ENCODE measurements around the gene ACSF3. TPM values are rescaled to one million over a fixed set of nuclear protein-coding genes. Genes with fewer than 3 reads are reported as not detected.
"Not testable (repeated sequence)": the region's sequence is repeated elsewhere in the genome, so short reads cannot be mapped to it uniquely, and the experiment has no call there.

The ACSF3 gene
- total and polyA plus RNA-seq, 4 experiments from 2014 or later = 30.4 to 71.2 (median 50.0) TPM

- H3K4me3 ChIP-seq (ENCODE audit: low read length in 2 of 2) = no peak overlapping the region
These were observed 97.6 kb downstream of the ACSF3 start for GRCh38 chr16:89191033-89191900.

GRCh38 chr16:89191901-89192185 lies 98.2 kb downstream of the ACSF3 start:
- Mint-ChIP-seq H3K9me3 (peaks cover 0 to 8% (median 0%) of the 10 kb centered on the region in 8 donors), H3K27me3 (peaks cover 0 to 1% of the 10 kb centered on the region in 2 donors), H3K4me3 (no peak overlapping the region), H3K4me1 (peaks cover 0 to 23% (median 3%) of the 10 kb centered on the region in 4 donors), H3K36me3 (no peaks in the 10 kb centered on the region), H3K27ac (no peak overlapping the region)
- H3K9me3 ChIP-seq (ENCODE audit: control insufficient read depth in 1 of 2, low read length in 2 of 2) = no peaks in the 10 kb centered on the region
- no peaks in the 10 kb centered on the region for H3K4me1 ChIP-seq (ENCODE audit: insufficient read depth, low read length)
- CTCF ChIA-PET (ENCODE audit: partially characterized antibody) = no interaction called here
- peak in 1 of 5 donors; percentile 45 for DNase-seq
- H3K27me3 ChIP-seq (ENCODE audit: insufficient read depth, low read length) = no peaks in the 10 kb centered on the region
- H3K36me3 ChIP-seq (ENCODE audit: insufficient read depth, low read length) = no peaks in the 10 kb centered on the region
- H3K27ac ChIP-seq (ENCODE audit: low read depth, low read length) = no peak overlapping the region
- intact Hi-C loops (cut with micrococcal nuclease) = loop anchor here (1.0 to 2.0 kb wide), 2 partner anchors 9 to 77 kb away; no protein-coding TSS in a partner anchor
- POLR2A ChIA-PET (ENCODE audit: partially characterized antibody) = no interaction called here
- no peak overlapping the region for H3K4me3 ChIP-seq (ENCODE audit: low read length in 2 of 2)

More at GRCh38 chr16:89191033-89191900, 97.6 kb downstream of the ACSF3 start:
- no peak overlapping the region for H3K27ac ChIP-seq (ENCODE audit: low read depth, low read length)
- H3K27me3 ChIP-seq (ENCODE audit: insufficient read depth, low read length) = no peaks in the 10 kb centered on the region
- H3K36me3 ChIP-seq (ENCODE audit: insufficient read depth, low read length) = no peaks in the 10 kb centered on the region
- no peaks in the 10 kb centered on the region for H3K36me3 Mint-ChIP-seq
- H3K4me1 Mint-ChIP-seq = peaks cover 0 to 23% (median 3%) of the 10 kb centered on the region in 4 donors
- peaks cover 0 to 8% (median 0%) of the 10 kb centered on the region in 8 donors for H3K9me3 Mint-ChIP-seq
- DNase-seq = peak in 1 of 5 donors; percentile 36
- no peaks in the 10 kb centered on the region for H3K9me3 ChIP-seq (ENCODE audit: control insufficient read depth in 1 of 2, low read length in 2 of 2)
- intact Hi-C loops (cut with micrococcal nuclease) = no loop called here
- H3K4me3 Mint-ChIP-seq = peak overlapping the region in 7 of 8 donors; percentile 9 to 62 (median 49)
- H3K4me1 ChIP-seq (ENCODE audit: insufficient read depth, low read length) = no peaks in the 10 kb centered on the region
- CTCF ChIA-PET (ENCODE audit: partially characterized antibody) = no interaction called here
- peaks cover 0 to 1% of the 10 kb centered on the region in 2 donors for H3K27me3 Mint-ChIP-seq
- POLR2A ChIA-PET (ENCODE audit: partially characterized antibody) = interaction anchor here (0.7 kb wide), 1 partner anchor 397 kb away, joined by 3 read pairs; no protein-coding TSS in a partner anchor
- peak overlapping the region in 4 of 7 donors; percentile 51 to 97 (median 72) for H3K27ac Mint-ChIP-seq

GRCh38 chr16:89192186-89192955 lies 98.7 kb downstream of the ACSF3 start:
- H3K4me1 ChIP-seq (ENCODE audit: insufficient read depth, low read length); H3K4me3 Mint-ChIP-seq; H3K27ac Mint-ChIP-seq; CTCF ChIA-PET (ENCODE audit: partially characterized antibody); H3K27ac ChIP-seq (ENCODE audit: low read depth, low read length); H3K9me3 Mint-ChIP-seq; H3K27me3 ChIP-seq (ENCODE audit: insufficient read depth, low read length); H3K4me3 ChIP-seq (ENCODE audit: low read length in 2 of 2); H3K27me3 Mint-ChIP-seq; H3K36me3 Mint-ChIP-seq; H3K36me3 ChIP-seq (ENCODE audit: insufficient read depth, low read length); H3K9me3 ChIP-seq (ENCODE audit: control insufficient read depth in 1 of 2, low read length in 2 of 2): not testable (repeated sequence)
- POLR2A ChIA-PET (ENCODE audit: partially characterized antibody) = interaction anchor here (0.9 to 1.2 kb wide), 5 partner anchors 21 to 373 kb away, joined by 3 to 4 read pairs (median 3); partner anchors contain the start of genes ACSF3, CDH15, GALNS and TRAPPC2L
- intact Hi-C loops (cut with micrococcal nuclease) = loop anchor here (1.0 to 2.0 kb wide), 2 partner anchors 9 to 78 kb away; no protein-coding TSS in a partner anchor
- H3K4me1 Mint-ChIP-seq = peaks cover 0 to 20% (median 3%) of the 10 kb centered on the region in 4 donors
- DNase-seq = peak; percentile 69 to 91 (median 80)

- Mint-ChIP-seq H3K4me3 (no peak overlapping the region), H3K27ac (no peak overlapping the region), H3K4me1 (peaks cover 0 to 17% (median 3%) of the 10 kb centered on the region in 4 donors), H3K9me3 (peaks cover 0 to 2% (median 0%) of the 10 kb centered on the region in 8 donors), H3K36me3 (no peaks in the 10 kb centered on the region), H3K27me3 (no peaks in the 10 kb centered on the region)
- Histone ChIP-seq H3K4me3 (ENCODE audit: low read length in 2 of 2) (no peak overlapping the region), H3K9me3 (ENCODE audit: control insufficient read depth in 1 of 2, low read length in 2 of 2) (no peaks in the 10 kb centered on the region), H3K36me3 (ENCODE audit: insufficient read depth, low read length) (no peaks in the 10 kb centered on the region), H3K4me1 (ENCODE audit: insufficient read depth, low read length) (no peaks in the 10 kb centered on the region), H3K27me3 (ENCODE audit: insufficient read depth, low read length) (no peaks in the 10 kb centered on the region), H3K27ac (ENCODE audit: low read depth, low read length) (no peak overlapping the region)
- ChIA-PET CTCF (ENCODE audit: partially characterized antibody) (no interaction called here), POLR2A (ENCODE audit: partially characterized antibody) (interaction anchor here (0.9 to 1.2 kb wide), 5 partner anchors 22 to 373 kb away, joined by 3 to 4 read pairs (median 3); partner anchors contain the start of genes ACSF3, CDH15, GALNS and TRAPPC2L)
- intact Hi-C loops (cut with micrococcal nuclease) = loop anchor here (1.0 to 2.0 kb wide), 2 partner anchors 8 to 78 kb away; no protein-coding TSS in a partner anchor
- peak in 4 of 5 donors; percentile 41 to 71 (median 49) for DNase-seq
These were observed 99.4 kb downstream of the ACSF3 start for GRCh38 chr16:89192956-89193575.

GRCh38 chr16:89193576-89194293 lies 100.1 kb downstream of the ACSF3 start:
- Mint-ChIP-seq H3K36me3 (no peaks in the 10 kb centered on the region), H3K27me3 (peaks cover 0 to under 1% of the 10 kb centered on the region in 2 donors), H3K4me3 (no peak overlapping the region), H3K27ac (peak overlapping the region in 1 of 7 donors; percentile 64), H3K4me1 (peaks cover 0 to 15% (median 3%) of the 10 kb centered on the region in 4 donors), H3K9me3 (peaks cover 0 to 2% (median 0%) of the 10 kb centered on the region in 8 donors)
- H3K27ac ChIP-seq (ENCODE audit: low read depth, low read length) = no peak overlapping the region
- no peaks in the 10 kb centered on the region for H3K4me1 ChIP-seq (ENCODE audit: insufficient read depth, low read length)
- H3K36me3 ChIP-seq (ENCODE audit: insufficient read depth, low read length) = no peaks in the 10 kb centered on the region
- POLR2A ChIA-PET (ENCODE audit: partially characterized antibody) = interaction anchor here (1.1 to 1.2 kb wide), 2 partner anchors 22 to 337 kb away, joined by 3 read pairs; partner anchors contain the start of genes CDH15, GALNS and TRAPPC2L
- DNase-seq = no peak
- no peaks in the 10 kb centered on the region for H3K9me3 ChIP-seq (ENCODE audit: control insufficient read depth in 1 of 2, low read length in 2 of 2)
- H3K4me3 ChIP-seq (ENCODE audit: low read length in 2 of 2) = no peak overlapping the region
- H3K27me3 ChIP-seq (ENCODE audit: insufficient read depth, low read length) = no peaks in the 10 kb centered on the region
- CTCF ChIA-PET (ENCODE audit: partially characterized antibody) = no interaction called here
- intact Hi-C loops (cut with micrococcal nuclease) = loop anchor here (2.0 kb wide), 1 partner anchor 79 kb away; no protein-coding TSS in a partner anchor

GRCh38 chr16:89194340-89195311 lies 101.0 kb downstream of the ACSF3 start:
- intact Hi-C loops (cut with micrococcal nuclease) = no loop called here
- POLR2A ChIA-PET (ENCODE audit: partially characterized antibody) = no interaction called here
- Mint-ChIP-seq H3K27me3 (peaks cover 0 to 3% of the 10 kb centered on the region in 2 donors), H3K9me3 (no peaks in the 10 kb centered on the region), H3K36me3 (no peaks in the 10 kb centered on the region), H3K27ac (peak overlapping the region in 1 of 7 donors; percentile 60), H3K4me1 (peaks cover 0 to 6% (median 3%) of the 10 kb centered on the region in 4 donors), H3K4me3 (peak overlapping the region in 1 of 8 donors; percentile 52)
- no peak overlapping the region for H3K27ac ChIP-seq (ENCODE audit: low read depth, low read length)
- no peaks in the 10 kb centered on the region for H3K9me3 ChIP-seq (ENCODE audit: control insufficient read depth in 1 of 2, low read length in 2 of 2)
- H3K4me1 ChIP-seq (ENCODE audit: insufficient read depth, low read length) = no peaks in the 10 kb centered on the region
- H3K4me3 ChIP-seq (ENCODE audit: low read length in 2 of 2) = no peak overlapping the region
- H3K36me3 ChIP-seq (ENCODE audit: insufficient read depth, low read length) = no peaks in the 10 kb centered on the region
- H3K27me3 ChIP-seq (ENCODE audit: insufficient read depth, low read length) = no peaks in the 10 kb centered on the region
- DNase-seq = no peak
- CTCF ChIA-PET (ENCODE audit: partially characterized antibody) = no interaction called here

Measured in CD4-positive, alpha-beta memory T cell (primary cell).